ENCODE data around the gene GATA2. TPM values are rescaled to one million over a fixed set of nuclear protein-coding genes. Genes with fewer than 3 reads are reported as not detected.
A peak's percentile ranks its signal among the peaks of the same experiment; 100 is the strongest.

Gene GATA2
- total and polyA plus RNA-seq, 2 of the 8 experiments (the other 6 are each of a cell fraction or from before 2014, with no cell fraction given), result 0.03 to 0.30 TPM

GRCh38 chr3:128457937-128458336 is 35.1 kb downstream of the GATA2 start:
- Histone ChIP-seq H3K79me2 (ENCODE audit: control insufficient read depth in 1 of 2, insufficient read depth in 2 of 2, low read length in 2 of 2) (no peaks in the 10 kb centered on the region), H2BK15ac (ENCODE audit: low read length) (no peak overlapping the region), H3K14ac (ENCODE audit: insufficient read length) (no peak overlapping the region), H4K91ac (replicated peaks; ENCODE audit: insufficient read length, low read length) (no peak overlapping the region), H3K4me2 (ENCODE audit: insufficient read depth in 1 of 2, low read depth in 2 of 2, low read length in 2 of 2) (no peak overlapping the region), H3K23me2 (ENCODE audit: low read depth, low read length) (no peaks in the 10 kb centered on the region), H3K9me3 (ENCODE audit: insufficient read depth in 2 of 2, low read depth in 1 of 2, low read length in 1 of 2) (no peaks in the 10 kb centered on the region), H3K4me1 (replicated peaks in 1 of 4; ENCODE audit: control insufficient read depth in 3 of 4, insufficient read depth in 4 of 4, low read length in 3 of 4) (peaks cover 0 to 5% (median 0%) of the 10 kb centered on the region in 4 experiments; a peak in 1 of 7 replicates), H4K5ac (ENCODE audit: insufficient read length, low read depth, low read length) (no peak overlapping the region), H2BK120ac (replicated peaks; ENCODE audit: low read depth, low read length) (no peak overlapping the region), H3K36me3 (ENCODE audit: control insufficient read depth in 2 of 4, insufficient read depth in 4 of 4, low read length in 3 of 4) (no peaks in the 10 kb centered on the region), H2BK12ac (ENCODE audit: low read depth, low read length) (no peak overlapping the region), H2AK5ac (ENCODE audit: low read depth, low read length) (no peak overlapping the region), H3K18ac (ENCODE audit: extremely low read depth, low read length) (no peak overlapping the region), H3K27me3 (replicated peaks in 1 of 4; ENCODE audit: control insufficient read depth in 3 of 4, extremely low read depth in 1 of 4, insufficient read depth in 3 of 4, low read length in 3 of 4) (peaks cover 0 to 6% (median 0%) of the 10 kb centered on the region in 4 experiments; a peak in 4 of 7 replicates), H2BK5ac (ENCODE audit: low read depth, low read length) (no peak overlapping the region), H3K9ac (replicated peaks in 1 of 4; ENCODE audit: extremely low read depth in 1 of 4, low read depth in 3 of 4, low read length in 3 of 4) (no peak overlapping the region), H3K4ac (replicated peaks; ENCODE audit: insufficient read length, low read depth, low read length) (no peak overlapping the region), H3K79me1 (ENCODE audit: low read depth, low read length) (no peaks in the 10 kb centered on the region), H3K56ac (replicated peaks; ENCODE audit: insufficient read length, low read depth, low read length) (no peak overlapping the region), H4K20me1 (replicated peaks in 1 of 2; ENCODE audit: control insufficient read depth in 1 of 2, insufficient read depth in 2 of 2, low read length in 2 of 2) (peaks cover 0 to 2% of the 10 kb centered on the region in 2 experiments), H3K27ac (ENCODE audit: low read depth, low read length) (no peak overlapping the region), H2AFZ (ENCODE audit: low read length) (no peak overlapping the region), H3K4me3 (ENCODE audit: extremely low read depth in 1 of 4, insufficient read depth in 2 of 4, low read depth in 3 of 4, low read length in 4 of 4) (no peak overlapping the region), H4K8ac (ENCODE audit: extremely low read depth, insufficient read depth, low read length) (peak overlapping the region; percentile 28; the same call in 1 of the 2 replicates), H2BK20ac (ENCODE audit: low read length) (no peak overlapping the region), H3K23ac (ENCODE audit: insufficient read length) (no peak overlapping the region)
- FAIRE-seq, result no peak
- ChIA-PET CTCF (ENCODE audit: partially characterized antibody) (interaction anchor here (0.7 to 12.7 kb wide), 12 partner anchors 9 to 118 kb away, joined by 3 to 135 read pairs (median 4); no protein-coding TSS in a partner anchor), POLR2A (ENCODE audit: partially characterized antibody) (interaction anchor here (1.0 kb wide), 1 partner anchor 37 kb away, joined by 3 read pairs; no protein-coding TSS in a partner anchor)
- no peak for DNase-seq (ENCODE audit: low read depth in 1 of 2, low spot score in 2 of 2)
- 89% methylated on average over 11 of the region's 12 CpGs; no CpG with 5 or more reads in 1 of the 2 experiments for WGBS, 2 experiments (ENCODE audit: extremely low coverage in 1 of 2, insufficient coverage in 1 of 2, insufficient read length in 1 of 2, insufficient replicate concordance in 2 of 2, low coverage in 1 of 2, low lambda C conversion rate in 2 of 2, missing lambda C conversion rate in 1 of 2)
- TF ChIP-seq SRF (IDR thresholded peaks at IDR 0.05; ENCODE audit: low read depth, low read length), result no peak
- no peak for TF ChIP-seq BRCA1 (IDR thresholded peaks at IDR 0.05; ENCODE audit: low read depth, low read length)
- TF ChIP-seq CTBP2 (IDR thresholded peaks at IDR 0.05; ENCODE audit: borderline replicate concordance, insufficient read depth, insufficient read length, low read length), result no peak
- TF ChIP-seq TAF1 (IDR thresholded peaks at IDR 0.05; ENCODE audit: low read depth, low read length), result no peak
- TF ChIP-seq NRF1 (IDR thresholded peaks at IDR 0.05; ENCODE audit: low read depth, low read length), result no peak
- no peak for TF ChIP-seq PHF8 (conservative IDR thresholded peaks at IDR 0.05; ENCODE audit: low read depth, low read length)
- no peak for TF ChIP-seq CREB1 (IDR thresholded peaks at IDR 0.05)
- no peak for TF ChIP-seq NANOG (IDR thresholded peaks at IDR 0.05; ENCODE audit: insufficient read depth, low read depth, low read length, poor library complexity, severe bottlenecking)
- TF ChIP-seq USF2 (IDR thresholded peaks at IDR 0.05; ENCODE audit: low read length), result no peak
- TF ChIP-seq MAX (IDR thresholded peaks at IDR 0.05), result no peak
- TF ChIP-seq RBBP5 (IDR thresholded peaks at IDR 0.05; ENCODE audit: borderline replicate concordance, low read depth, low read length), result no peak
- no peak for TF ChIP-seq YY1 (IDR thresholded peaks at IDR 0.05; ENCODE audit: low read depth, low read length)
- no peak for TF ChIP-seq BACH1 (IDR thresholded peaks at IDR 0.05; ENCODE audit: low read length)
